HEK293T (cell line): ENCODE data around the gene TTC23L.

Experiments used
- CTCF ChIA-PET: fragments of 350-600 bp; formaldehyde crosslinking; extraction: SDS; loops from one replicate; lab custom pipeline; 2021; ENCODE audit warnings: antibody characterized with exemption, inconsistent platforms; lab: Yijun Ruan, JAX
- POLR2A ChIA-PET: fragments of 350-600 bp; formaldehyde crosslinking; extraction: SDS; loops from one replicate; lab custom pipeline; 2020; ENCODE audit warnings: antibody characterized with exemption, inconsistent platforms; lab: Yijun Ruan, JAX
- DNase-seq: peaks from one replicate; pipeline ENCODE4 v3.0.0; 2012; ENCODE audit warnings: mixed read lengths; ENCODE audit errors: extremely low spot score
- ARNT ChIP-seq: fragments of 450-650 bp; IDR thresholded peaks from 2 replicates; pipeline ENCODE4 v1.6.1; 2017; ENCODE audit warnings: mild to moderate bottlenecking
- BHLHE40 ChIP-seq: fragments of 450-650 bp; IDR thresholded peaks from 2 replicates; pipeline ENCODE4 v1.6.1; 2016; ENCODE audit warnings: mild to moderate bottlenecking, moderate library complexity, borderline replicate concordance
- CTBP1 ChIP-seq: fragments of 450-650 bp; IDR thresholded peaks from 2 replicates; pipeline ENCODE4 v1.6.1; 2016; ENCODE audit warnings: borderline replicate concordance
- ELF4 ChIP-seq: fragments of 450-650 bp; IDR thresholded peaks from 2 replicates; pipeline ENCODE4 v1.6.1; 2017; ENCODE audit warnings: antibody characterized with exemption
- FOXA1 ChIP-seq: fragments of 450-650 bp; IDR thresholded peaks from 2 replicates; pipeline ENCODE4 v1.6.1; 2016; ENCODE audit warnings: mild to moderate bottlenecking
- FOXK2 ChIP-seq: fragments of 450-650 bp; IDR thresholded peaks from 2 replicates; pipeline ENCODE4 v1.6.1; 2016; ENCODE audit warnings: mild to moderate bottlenecking
- FOXM1 ChIP-seq: fragments of 450-650 bp; IDR thresholded peaks from 2 replicates; pipeline ENCODE4 v1.6.1; 2017; ENCODE audit warnings: mild to moderate bottlenecking, borderline replicate concordance
- HDGF ChIP-seq: fragments of 450-650 bp; IDR thresholded peaks from 2 replicates; pipeline ENCODE4 v1.6.1; 2017; ENCODE audit warnings: antibody characterized with exemption, borderline replicate concordance
- L3MBTL2 ChIP-seq: fragments of 450-650 bp; conservative IDR thresholded peaks from 2 replicates; pipeline ENCODE4 v1.6.1; 2016; ENCODE audit warnings: mild to moderate bottlenecking
- LEF1 ChIP-seq: fragments of 450-650 bp; IDR thresholded peaks from 2 replicates; pipeline ENCODE4 v1.6.1; 2017; ENCODE audit warnings: mild to moderate bottlenecking, borderline replicate concordance
- NFRKB ChIP-seq: fragments of 450-650 bp; IDR thresholded peaks from 2 replicates; pipeline ENCODE4 v1.6.1; 2016; ENCODE audit warnings: mild to moderate bottlenecking, moderate library complexity
- PKNOX1 ChIP-seq: fragments of 450-650 bp; IDR thresholded peaks from 2 replicates; pipeline ENCODE4 v1.6.1; 2016
- SP1 ChIP-seq: fragments of 450-650 bp; IDR thresholded peaks from 2 replicates; pipeline ENCODE4 v1.6.1; 2017
- SUZ12 ChIP-seq: fragments of 450-650 bp; IDR thresholded peaks from 2 replicates; pipeline ENCODE4 v1.6.1; 2016; ENCODE audit warnings: mild to moderate bottlenecking
- TARDBP ChIP-seq: fragments of 450-650 bp; IDR thresholded peaks from 2 replicates; pipeline ENCODE4 v1.6.1; 2016
- ZNF384 ChIP-seq: fragments of 450-650 bp; IDR thresholded peaks from 2 replicates; pipeline ENCODE4 v1.6.1; 2016

Gene TTC23L

DNA sequence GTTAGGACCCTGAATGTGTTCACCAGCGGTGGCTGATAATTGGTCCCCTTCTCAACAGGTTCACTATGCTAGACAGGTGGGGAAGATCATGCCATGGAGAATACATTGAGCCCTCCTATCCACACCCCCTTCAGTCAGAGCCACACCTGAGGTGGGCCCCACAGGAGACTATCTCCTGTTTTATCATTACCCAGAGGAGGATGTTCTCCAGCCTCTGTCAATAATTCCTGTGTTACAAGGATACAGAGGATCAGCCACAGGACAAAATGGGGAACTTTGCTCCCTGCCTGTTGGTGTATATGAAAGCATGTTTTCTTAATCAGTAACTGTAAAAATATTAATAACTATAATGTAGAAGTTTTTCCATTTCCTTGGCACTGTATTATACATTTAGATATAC is 50.4 kb downstream of the TTC23L start:
- DNase-seq = no peak
- POLR2A ChIA-PET = interaction anchor here (0.9 to 1.8 kb wide), 2 partner anchors 26 to 50 kb away, joined by 3 to 5 read pairs; partner anchors contain the start of genes BRIX1, RAD1 and TTC23L
- CTCF ChIA-PET = no interaction called here

GRCh38 chr5:34891981-34892380 is 53.0 kb downstream of the TTC23L start:
- CTCF ChIA-PET = no interaction called here

More for the DNA sequence above, 50.4 kb downstream of the TTC23L start:
- TF ChIP-seq SUZ12 = no peak
- no peak for TF ChIP-seq CTBP1
- TF ChIP-seq LEF1 = no peak
- TF ChIP-seq PKNOX1 = no peak
- TF ChIP-seq FOXA1 = no peak
- no peak for TF ChIP-seq BHLHE40
- TF ChIP-seq L3MBTL2 = no peak
- TF ChIP-seq ARNT = no peak
- TF ChIP-seq SP1 = no peak
- TF ChIP-seq NFRKB = no peak
- TF ChIP-seq FOXK2 = no peak
- TF ChIP-seq TARDBP = no peak
- no peak for TF ChIP-seq ELF4
- no peak for TF ChIP-seq ZNF384
- TF ChIP-seq FOXM1 = no peak
- no peak for TF ChIP-seq HDGF

DNA sequence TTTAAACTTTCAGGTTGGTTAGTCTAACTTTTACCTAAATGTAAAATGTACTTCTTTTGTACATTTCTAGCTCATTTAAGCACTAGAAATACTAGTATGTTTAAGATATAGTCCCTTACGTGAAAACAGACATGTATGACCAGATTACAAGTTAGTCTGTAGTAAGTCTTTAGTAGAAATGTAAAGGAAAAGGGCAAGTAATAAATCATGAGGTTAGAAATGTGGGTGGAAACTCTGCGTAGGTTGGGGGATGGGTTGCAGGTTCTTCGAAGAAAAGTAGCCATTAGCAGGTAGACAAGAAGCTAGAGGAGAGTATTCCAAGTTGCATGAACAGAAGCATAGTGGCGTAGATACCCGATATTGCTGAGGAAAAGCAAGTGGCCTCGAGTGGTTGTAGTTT is 53.5 kb downstream of the TTC23L start:
- TF ChIP-seq L3MBTL2 = no peak
- no peak for TF ChIP-seq FOXM1
- no peak for TF ChIP-seq HDGF
- TF ChIP-seq LEF1 = no peak
- TF ChIP-seq FOXK2 = no peak
- TF ChIP-seq ZNF384 = no peak
- TF ChIP-seq SUZ12 = no peak
- no peak for TF ChIP-seq BHLHE40
- DNase-seq = no peak
- ChIA-PET POLR2A (interaction anchor here (1.4 kb wide), 1 partner anchor 23 kb away, joined by 4 read pairs; the partner anchor contains the start of genes BRIX1 and RAD1), CTCF (no interaction called here)

More at GRCh38 chr5:34891981-34892380, 53.0 kb downstream of the TTC23L start:
- DNase-seq = no peak
- TF ChIP-seq ELF4 = no peak
- no peak for TF ChIP-seq FOXM1
- TF ChIP-seq HDGF = no peak
- no peak for TF ChIP-seq SUZ12
- no peak for TF ChIP-seq FOXK2
- no peak for TF ChIP-seq SP1
- no peak for TF ChIP-seq L3MBTL2
- POLR2A ChIA-PET = no interaction called here

DNA sequence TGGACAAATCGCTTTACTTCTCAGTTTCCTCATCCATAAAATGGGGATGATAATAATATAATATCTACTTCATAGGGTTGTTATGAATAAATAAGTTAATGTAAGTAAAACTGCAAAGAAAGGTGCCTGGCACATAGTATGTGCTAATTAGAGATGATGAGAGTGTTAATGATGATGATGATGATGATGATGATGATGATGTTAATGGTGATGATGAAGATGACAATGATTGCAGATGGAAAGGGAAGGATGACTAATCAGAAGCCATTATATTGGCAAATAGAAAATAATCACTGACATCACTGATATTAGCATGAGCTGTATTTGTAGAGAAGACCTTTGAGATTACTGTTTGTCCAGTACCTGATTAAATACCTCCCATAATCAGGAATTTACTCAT is 55.8 kb downstream of the TTC23L start:
- no peak for DNase-seq
- ChIA-PET CTCF (interaction anchor here (0.6 kb wide), 1 partner anchor 409 kb away, joined by 7 read pairs; no protein-coding TSS in a partner anchor), POLR2A (no interaction called here)
- TF ChIP-seq ZNF384 (no peak), L3MBTL2 (no peak), SUZ12 (no peak), ELF4 (no peak), TARDBP (no peak)

GRCh38 chr5:34895641-34896419 is 56.9 kb downstream of the TTC23L start:
- DNase-seq = no peak
- CTCF ChIA-PET = interaction anchor here (4.3 kb wide), 1 partner anchor 372 kb away, joined by 32 read pairs; no protein-coding TSS in a partner anchor
- TF ChIP-seq NFRKB (no peak), FOXM1 (no peak), CTBP1 (no peak), ARNT (no peak), SUZ12 (no peak), L3MBTL2 (no peak), HDGF (no peak), FOXK2 (no peak), PKNOX1 (no peak), ELF4 (no peak), FOXA1 (no peak), LEF1 (no peak), TARDBP (no peak)
- POLR2A ChIA-PET = interaction anchor here (0.9 to 1.4 kb wide), 2 partner anchors 19 to 57 kb away, joined by 4 to 6 read pairs; partner anchors contain the start of genes BRIX1, RAD1 and TTC23L

GRCh38 chr5:34897646-34898045 is 58.7 kb downstream of the TTC23L start:
- ChIA-PET POLR2A (no interaction called here), CTCF (interaction anchor here (0.7 to 4.3 kb wide), 11 partner anchors 9 to 422 kb away, joined by 3 to 32 read pairs (median 4); partner anchors contain the start of gene BRIX1)
- no peak for DNase-seq
- no peak for TF ChIP-seq TARDBP
- no peak for TF ChIP-seq L3MBTL2
- no peak for TF ChIP-seq PKNOX1
- no peak for TF ChIP-seq ARNT
- no peak for TF ChIP-seq BHLHE40
- TF ChIP-seq HDGF = no peak
- TF ChIP-seq ZNF384 = no peak
- no peak for TF ChIP-seq CTBP1
- no peak for TF ChIP-seq FOXA1
- TF ChIP-seq FOXK2 = no peak
- TF ChIP-seq NFRKB = no peak
- no peak for TF ChIP-seq SP1
- no peak for TF ChIP-seq ELF4
- TF ChIP-seq FOXM1 = no peak
- no peak for TF ChIP-seq SUZ12
- TF ChIP-seq LEF1 = no peak
